Lung (tissue), 12 donors: ENCODE measurements around the gene VKORC1L1. TPM values are rescaled to one million over a fixed set of nuclear protein-coding genes. Genes with fewer than 3 reads are reported as not detected.

Experiments used
- ATAC-seq: fragments of 200-7000 bp; cut with Tn5 transposase; one replicate; pipeline ENCODE4 v1.9.1; 2020; ENCODE audit warnings: moderate number of reproducible peaks; ENCODE audit not compliant: insufficient read depth, low FRiP score
- DNase-seq, 3 donors: peaks; one replicate each; pipeline ENCODE4 v3.0.0-alpha.2; 2013 to 2017
- H3K27ac ChIP-seq, 2 donors: one replicate each; pipeline ENCODE4 v1.5.1; 2013; ENCODE audit warnings: mild to moderate bottlenecking in 2 of 2, moderate library complexity in 2 of 2, control low read depth in 1 of 2, inconsistent platforms in 1 of 2, low read depth in 1 of 2, low read length in 1 of 2
- H3K27me3 ChIP-seq, 3 donors: one replicate each; pipeline ENCODE4 v1.5.1; 2013; ENCODE audit warnings: low read length in 2 of 3; ENCODE audit not compliant: control insufficient read depth in 3 of 3, insufficient read depth in 3 of 3
- H3K36me3 ChIP-seq, 4 donors: one replicate each; pipeline ENCODE4 v1.5.1; 2013; ENCODE audit warnings: low read length in 4 of 4, mild to moderate bottlenecking in 1 of 4, moderate library complexity in 1 of 4; ENCODE audit not compliant: control insufficient read depth in 4 of 4, insufficient read depth in 4 of 4
- H3K4me1 ChIP-seq, 5 donors: one replicate each; pipeline ENCODE4 v1.5.1; 2013; ENCODE audit warnings: low read length in 5 of 5, mild to moderate bottlenecking in 2 of 5, moderate library complexity in 1 of 5; ENCODE audit not compliant: control insufficient read depth in 5 of 5, insufficient read depth in 5 of 5
- H3K4me3 ChIP-seq: one replicate; pipeline ENCODE4 v1.5.1; 2013; ENCODE audit warnings: mild to moderate bottlenecking, control low read depth, moderate library complexity
- H3K9ac ChIP-seq, 2 donors: one replicate each; pipeline ENCODE4 v1.5.1; 2013; ENCODE audit warnings: low read length in 2 of 2, control low read depth in 1 of 2; ENCODE audit not compliant: insufficient read depth in 1 of 2
- H3K9me3 ChIP-seq, 4 donors: one replicate each; pipeline ENCODE4 v1.5.1; 2013; ENCODE audit warnings: low read length in 3 of 4, mild to moderate bottlenecking in 1 of 4, moderate library complexity in 1 of 4; ENCODE audit not compliant: control insufficient read depth in 4 of 4, insufficient read depth in 3 of 4
- CTCF ChIP-seq: IDR thresholded peaks from 2 replicates; pipeline ENCODE4 v1.5.1; 2012; ENCODE audit warnings: mild to moderate bottlenecking; ENCODE audit errors: control extremely low read depth, extremely low read depth
- WGBS, 2 donors: extraction: QIAGEN DNeasy Blood & Tissue Kit; methylation state at CpG; one replicate each; pipeline ENCODE4 v1.1.7; 2013; 5-methylcytosine and 5-hydroxymethylcytosine counted together
- polyA plus RNA-seq, 2 donors: library from polyadenylated mRNA; stranded (reverse); fragments of 200-250 nt; gene quantifications; one replicate each; pipeline ENCODE4 v1.2.1, GENCODE V29; 2013
- total RNA-seq, 2 donors: library from RNA; depleted of rRNA in 1 of 2; stranded (reverse); fragments of >200 nt in 1 of 2; gene quantifications; one replicate each; pipeline ENCODE4 v1.2.1, GENCODE V29; 2014 to 2021
- donor health status: control.
- donor health status: control.
- donor health status: Bipolar disorder and iron deficiency.
- donor health status: healthy.
- donor health status: DM: yes; HTN: yes; CAD: no.

VKORC1L1 gene
- total and polyA plus RNA-seq, 4 donors = 15.1 to 36.8 (median 24.4) TPM

GRCh38 chr7:65974191-65974801, 101.4 kb downstream of the VKORC1L1 start:
- no peak for ATAC-seq
- Histone ChIP-seq H3K4me1 (no peaks in the 10 kb centered on the region), H3K4me3 (no peak overlapping the region), H3K9ac (no peak overlapping the region), H3K36me3 (peaks cover 13 to 59% (median 29%) of the 10 kb centered on the region in 4 donors), H3K9me3 (peaks cover 0 to 2% (median 0%) of the 10 kb centered on the region in 4 donors), H3K27me3 (no peaks in the 10 kb centered on the region), H3K27ac (no peak overlapping the region)
- DNase-seq = no peak
- 91 to 92% methylated on average over 29 of the region's 29 CpGs for WGBS, 2 donors
- TF ChIP-seq CTCF = no peak

GRCh38 chr7:65974876-65975275, 102.0 kb downstream of the VKORC1L1 start:
- Histone ChIP-seq H3K27me3 (no peaks in the 10 kb centered on the region), H3K36me3 (peaks cover 10 to 59% (median 28%) of the 10 kb centered on the region in 4 donors), H3K27ac (no peak overlapping the region), H3K4me1 (peaks cover 0 to 2% (median 0%) of the 10 kb centered on the region in 5 donors), H3K4me3 (no peak overlapping the region), H3K9me3 (peaks cover 0 to 2% (median 0%) of the 10 kb centered on the region in 4 donors), H3K9ac (no peak overlapping the region)
- ATAC-seq = no peak
- 87 to 91% methylated on average over 9 of the region's 9 CpGs for WGBS, 2 donors
- no peak for DNase-seq
- no peak for TF ChIP-seq CTCF

GRCh38 chr7:65975814-65976445, 103.1 kb downstream of the VKORC1L1 start:
- DNase-seq = no peak
- Histone ChIP-seq H3K36me3 (peaks cover 6 to 53% (median 24%) of the 10 kb centered on the region in 4 donors), H3K27ac (no peak overlapping the region), H3K27me3 (no peaks in the 10 kb centered on the region), H3K9me3 (peaks cover 0 to 2% (median 0%) of the 10 kb centered on the region in 4 donors), H3K9ac (no peak overlapping the region), H3K4me3 (no peak overlapping the region), H3K4me1 (peaks cover 0 to 10% (median 2%) of the 10 kb centered on the region in 5 donors)
- 95 to 97% methylated on average over 11 of the region's 11 CpGs for WGBS, 2 donors
- no peak for ATAC-seq
- no peak for TF ChIP-seq CTCF
